SU-DHL-6 (cell line): ENCODE data around the gene ANKS1B.
"Not testable (repeated sequence)": the region's sequence is repeated elsewhere in the genome, so short reads cannot be mapped to it uniquely, and the experiment has no call there.

ENCODE experiments used
- H2AFZ ChIP-seq: fragments of 200-600 bp; sonication (generic); 2 replicates; pipeline ENCODE4 v1.6.1; 2014; ENCODE audit warnings: low read depth, mild to moderate bottlenecking, moderate library complexity, mixed read lengths, antibody characterized with exemption, low read length; ENCODE audit not compliant: severe bottlenecking
- H3F3A ChIP-seq: fragments of 200-600 bp; shearing (Covaris generic); 2 replicates; pipeline ENCODE4 v1.6.0; 2016; ENCODE audit warnings: antibody characterized with exemption, mild to moderate bottlenecking; ENCODE audit not compliant: insufficient read depth
- H3K27ac ChIP-seq: fragments of 200-600 bp; sonication (generic); 2 replicates; pipeline ENCODE4 v1.5.1; 2016; ENCODE audit warnings: low read depth, mild to moderate bottlenecking, low read length, moderate library complexity, mixed read lengths
- H3K27me3 ChIP-seq: fragments of 200-600 bp; sonication (generic), shearing (Covaris generic); 2 replicates; pipeline ENCODE4 v1.6.0; 2014; ENCODE audit warnings: mild to moderate bottlenecking, low read length
- H3K36me3 ChIP-seq: fragments of 200-600 bp; sonication (generic); 2 replicates; pipeline ENCODE4 v1.6.1; 2014; ENCODE audit warnings: mild to moderate bottlenecking, low read length, mixed read lengths
- H3K4me2 ChIP-seq: fragments of 300-600, 200-600 bp; shearing (Covaris generic), sonication (generic); 2 replicates; pipeline ENCODE4 v1.6.0; 2014; ENCODE audit warnings: low read length, low read depth, mild to moderate bottlenecking; ENCODE audit not compliant: poor library complexity, severe bottlenecking
- H3K4me3 ChIP-seq: fragments of 200-600 bp; sonication (generic); 2 replicates; pipeline ENCODE4 v1.5.1; 2014; ENCODE audit warnings: antibody characterized with exemption, low read length, mild to moderate bottlenecking, mixed read lengths; ENCODE audit not compliant: insufficient read depth, poor library complexity, severe bottlenecking
- H3K79me2 ChIP-seq: fragments of 200-600 bp; sonication (generic); 2 replicates; pipeline ENCODE4 v1.6.1; 2014; ENCODE audit warnings: mild to moderate bottlenecking, low read length, moderate library complexity; ENCODE audit not compliant: insufficient read depth
- H3K9ac ChIP-seq: fragments of 200-600 bp; sonication (generic); 2 replicates; pipeline ENCODE4 v1.7.0; 2014; ENCODE audit warnings: mild to moderate bottlenecking, low read length
- H3K9me2 ChIP-seq: fragments of 200-600 bp; sonication (generic); replicated peaks from 2 replicates; pipeline ENCODE4 v1.6.1; 2014; ENCODE audit warnings: low read length; ENCODE audit not compliant: insufficient read depth
- H3K9me3 ChIP-seq: fragments of 200-600 bp; sonication (generic); 2 replicates; pipeline ENCODE4 v1.6.1; 2014; ENCODE audit warnings: low read length, mixed read lengths; ENCODE audit not compliant: insufficient read depth
- H4K20me1 ChIP-seq: fragments of 200-600 bp; sonication (generic); 2 replicates; pipeline ENCODE4 v1.6.1; 2014; ENCODE audit warnings: low read depth, mild to moderate bottlenecking, antibody characterized with exemption, low read length, moderate library complexity, mixed read lengths
- EZH2phosphoT487 ChIP-seq: fragments of 200-600 bp; sonication (generic), shearing (Covaris generic); conservative IDR thresholded peaks from 2 replicates; pipeline ENCODE4 v1.6.1; 2018; ENCODE audit warnings: mild to moderate bottlenecking, antibody characterized with exemption, low read length, moderate library complexity, mixed read lengths
- TF ChIP-seq, protein P1 (sequence below): fragments of 200-600 bp; sonication (generic); IDR thresholded peaks from one replicate; pipeline ENCODE4 v1.5.1; 2017; ENCODE audit warnings: antibody characterized with exemption, mild to moderate bottlenecking, low read length, moderate library complexity; ENCODE audit not compliant: insufficient read depth, poor library complexity, severe bottlenecking

Gene ANKS1B

GRCh38 chr12:99334285-99335056 is 650.3 kb downstream of the ANKS1B start:
- no peaks in the 10 kb centered on the region for H3K9me2 ChIP-seq
- TF ChIP-seq EZH2phosphoT487: no peak
- TF ChIP-seq, protein P1, sequence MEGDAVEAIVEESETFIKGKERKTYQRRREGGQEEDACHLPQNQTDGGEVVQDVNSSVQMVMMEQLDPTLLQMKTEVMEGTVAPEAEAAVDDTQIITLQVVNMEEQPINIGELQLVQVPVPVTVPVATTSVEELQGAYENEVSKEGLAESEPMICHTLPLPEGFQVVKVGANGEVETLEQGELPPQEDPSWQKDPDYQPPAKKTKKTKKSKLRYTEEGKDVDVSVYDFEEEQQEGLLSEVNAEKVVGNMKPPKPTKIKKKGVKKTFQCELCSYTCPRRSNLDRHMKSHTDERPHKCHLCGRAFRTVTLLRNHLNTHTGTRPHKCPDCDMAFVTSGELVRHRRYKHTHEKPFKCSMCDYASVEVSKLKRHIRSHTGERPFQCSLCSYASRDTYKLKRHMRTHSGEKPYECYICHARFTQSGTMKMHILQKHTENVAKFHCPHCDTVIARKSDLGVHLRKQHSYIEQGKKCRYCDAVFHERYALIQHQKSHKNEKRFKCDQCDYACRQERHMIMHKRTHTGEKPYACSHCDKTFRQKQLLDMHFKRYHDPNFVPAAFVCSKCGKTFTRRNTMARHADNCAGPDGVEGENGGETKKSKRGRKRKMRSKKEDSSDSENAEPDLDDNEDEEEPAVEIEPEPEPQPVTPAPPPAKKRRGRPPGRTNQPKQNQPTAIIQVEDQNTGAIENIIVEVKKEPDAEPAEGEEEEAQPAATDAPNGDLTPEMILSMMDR: no peak
- no peaks in the 10 kb centered on the region for H3F3A ChIP-seq
- H3K79me2 ChIP-seq: no peaks in the 10 kb centered on the region
- no peak overlapping the region for H3K27ac ChIP-seq
- H3K9ac ChIP-seq: no peak overlapping the region
- H3K27me3 ChIP-seq: no peaks in the 10 kb centered on the region
- H3K4me2 ChIP-seq: no peak overlapping the region
- no peak overlapping the region for H3K4me3 ChIP-seq
- H4K20me1 ChIP-seq: no peaks in the 10 kb centered on the region
- no peaks in the 10 kb centered on the region for H3K36me3 ChIP-seq
- no peak overlapping the region for H2AFZ ChIP-seq
- no peaks in the 10 kb centered on the region for H3K9me3 ChIP-seq

DNA sequence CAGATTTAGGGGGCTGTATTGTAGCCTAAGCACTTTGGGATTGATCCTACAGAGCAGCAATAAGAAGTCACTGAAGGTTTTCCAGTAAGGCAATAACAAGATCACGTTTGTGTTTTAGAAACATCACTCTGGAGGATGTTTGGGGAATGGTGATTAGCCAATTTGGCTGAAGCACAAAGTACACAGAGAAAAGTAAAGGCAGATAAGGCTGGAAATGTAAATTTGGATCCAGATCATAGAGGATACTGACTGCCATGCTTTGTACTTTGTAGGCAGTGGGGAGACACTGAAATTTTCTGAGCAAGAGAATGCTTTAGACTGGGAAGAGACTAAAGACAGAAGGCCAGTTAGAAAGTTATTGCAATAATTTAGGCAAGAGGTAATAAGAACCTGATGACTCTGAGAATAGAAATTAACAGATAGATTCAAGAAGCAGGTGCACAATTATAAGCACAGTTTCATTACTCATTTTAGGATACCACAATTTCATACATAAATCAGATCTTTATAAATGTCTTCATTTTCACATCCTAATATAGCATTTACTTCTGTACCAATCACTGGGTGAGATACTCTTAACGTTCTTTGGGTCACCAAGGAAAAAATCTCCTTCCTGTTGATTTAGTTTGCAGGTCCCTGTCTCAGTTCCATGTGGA is 651.7 kb downstream of the ANKS1B start:
- Histone ChIP-seq H3K27me3 (no peaks in the 10 kb centered on the region), H2AFZ (no peak overlapping the region)

GRCh38 chr12:99330216-99330615 is 654.5 kb downstream of the ANKS1B start:
- Histone ChIP-seq H3K4me3 (no peak overlapping the region), H3K9me3 (no peaks in the 10 kb centered on the region), H3K27me3 (no peaks in the 10 kb centered on the region), H3K27ac (no peak overlapping the region), H3K4me2 (no peak overlapping the region), H3K9ac (no peak overlapping the region), H3K36me3 (no peaks in the 10 kb centered on the region), H3K79me2 (no peaks in the 10 kb centered on the region), H2AFZ (no peak overlapping the region), H3F3A (no peaks in the 10 kb centered on the region), H3K9me2 (no peaks in the 10 kb centered on the region), H4K20me1 (no peaks in the 10 kb centered on the region)
- TF ChIP-seq, protein P1: no peak
- no peak for TF ChIP-seq EZH2phosphoT487

More for the DNA sequence above, 651.7 kb downstream of the ANKS1B start:
- no peaks in the 10 kb centered on the region for H3F3A ChIP-seq
- no peaks in the 10 kb centered on the region for H3K36me3 ChIP-seq
- H3K9ac ChIP-seq: no peak overlapping the region
- H3K79me2 ChIP-seq: no peaks in the 10 kb centered on the region
- no peak overlapping the region for H3K4me3 ChIP-seq
- TF ChIP-seq, protein P1: no peak
- no peak for TF ChIP-seq EZH2phosphoT487
- H3K4me2 ChIP-seq: no peak overlapping the region
- H3K9me2 ChIP-seq: no peaks in the 10 kb centered on the region
- no peak overlapping the region for H3K27ac ChIP-seq
- H3K9me3 ChIP-seq: no peaks in the 10 kb centered on the region
- no peaks in the 10 kb centered on the region for H4K20me1 ChIP-seq

GRCh38 chr12:99321210-99321609 is 663.5 kb downstream of the ANKS1B start:
- H3K9me2 ChIP-seq, H3K9me3 ChIP-seq, H2AFZ ChIP-seq, H3K27ac ChIP-seq, H3F3A ChIP-seq, H3K4me3 ChIP-seq, H3K79me2 ChIP-seq, H3K9ac ChIP-seq, H4K20me1 ChIP-seq, H3K36me3 ChIP-seq, H3K4me2 ChIP-seq, H3K27me3 ChIP-seq: not testable (repeated sequence)
